IPS-NIHi7 (cell line): ENCODE data around the gene USP4.
"Not testable (repeated sequence)": the region's sequence is repeated elsewhere in the genome, so short reads cannot be mapped to it uniquely, and the experiment has no call there.

Experiments
- DNase-seq: peaks from one replicate; pipeline ENCODE4 v3.0.0; 2012; ENCODE audit warnings: mixed read lengths; ENCODE audit errors: extremely low spot score

The USP4 gene

GRCh38 chr3:49339941-49340800 lies at the start of gene USP4:
TSS of gene USP4 (minus strand) at chr3:49340053. CDS start at chr3:49340024, 29 bp downstream.
- peak; percentile 89 for DNase-seq

GRCh38 chr3:49389297-49389696 lies 49.4 kb upstream of the USP4 start:
- no peak for DNase-seq

- no peak for DNase-seq
These were observed 48.5 kb upstream of the USP4 start for GRCh38 chr3:49388289-49388820.

- no peak for DNase-seq
These were observed 47.9 kb upstream of the USP4 start for GRCh38 chr3:49387721-49388120.

GRCh38 chr3:49386056-49386756 lies 46.4 kb upstream of the USP4 start:
- no peak for DNase-seq

GRCh38 chr3:49385617-49386016 lies 45.8 kb upstream of the USP4 start:
- no peak for DNase-seq

- DNase-seq: no peak
These were observed 43.5 kb upstream of the USP4 start for GRCh38 chr3:49383387-49383786.

- no peak for DNase-seq
These were observed 38.5 kb upstream of the USP4 start for GRCh38 chr3:49378249-49378895.

GRCh38 chr3:49377483-49377882 lies 37.6 kb upstream of the USP4 start:
- DNase-seq: no peak

GRCh38 chr3:49371946-49372345 lies 32.1 kb upstream of the USP4 start:
- DNase-seq: no peak

- DNase-seq: no peak
These were observed 30.9 kb upstream of the USP4 start for GRCh38 chr3:49370585-49371290.

- DNase-seq: no peak
These were observed 22.7 kb upstream of the USP4 start for GRCh38 chr3:49362561-49362960.

- DNase-seq: no peak
These were observed 19.8 kb upstream of the USP4 start for GRCh38 chr3:49359623-49360022.

- DNase-seq: no peak
These were observed 19.0 kb upstream of the USP4 start for GRCh38 chr3:49358884-49359225.

- peak; percentile 98 for DNase-seq
These were observed 18.5 kb upstream of the USP4 start, which contains the start of gene GPX1 for GRCh38 chr3:49358217-49358883. TSS of gene GPX1 (minus strand) at chr3:49358353. CDS start at chr3:49358278, 75 bp downstream.

GRCh38 chr3:49357443-49358216 lies 17.8 kb upstream of the USP4 start:
- DNase-seq: peak; percentile 30

GRCh38 chr3:49357095-49357442 lies 17.2 kb upstream of the USP4 start:
- DNase-seq: not testable (repeated sequence)

- no peak for DNase-seq
These were observed 13.1 kb upstream of the USP4 start for GRCh38 chr3:49352890-49353421.

- DNase-seq: no peak
These were observed 12.4 kb upstream of the USP4 start for GRCh38 chr3:49352281-49352680.

GRCh38 chr3:49351521-49352011 lies 11.7 kb upstream of the USP4 start:
- no peak for DNase-seq
